Chondrocyte (in vitro differentiated cells): ENCODE measurements around the gene PRPF6. TPM values are rescaled to one million over a fixed set of nuclear protein-coding genes. Genes with fewer than 3 reads are reported as not detected.
"Not testable (repeated sequence)": the region's sequence is repeated elsewhere in the genome, so short reads cannot be mapped to it uniquely, and the experiment has no call there.

Source experiments
- DNase-seq: peaks from one replicate; pipeline ENCODE4 v3.0.0; 2021; ENCODE audit warnings: mixed read lengths, low spot score
- H3K27ac Mint-ChIP-seq: one replicate; pipeline ENCODE4 v1.8.0; 2021; ENCODE audit warnings: mild to moderate bottlenecking, moderate library complexity, mixed read lengths; ENCODE audit not compliant: unreplicated experiment
- H3K27me3 Mint-ChIP-seq: 2 replicates; pipeline ENCODE4 v1.8.0; 2021; ENCODE audit warnings: low read depth, mixed read lengths
- H3K36me3 Mint-ChIP-seq: 2 replicates; pipeline ENCODE4 v1.8.0; 2021; ENCODE audit warnings: low read depth, mixed read lengths
- H3K4me1 Mint-ChIP-seq: 2 replicates; pipeline ENCODE4 v1.8.0; 2021; ENCODE audit warnings: low read depth, mild to moderate bottlenecking, mixed read lengths
- H3K4me3 Mint-ChIP-seq: one replicate; pipeline ENCODE4 v1.8.0; 2021; ENCODE audit warnings: mild to moderate bottlenecking, moderate library complexity, mixed read lengths; ENCODE audit not compliant: unreplicated experiment
- H3K9me3 Mint-ChIP-seq: 2 replicates; pipeline ENCODE4 v1.8.0; 2021; ENCODE audit warnings: low read depth, mixed read lengths
- CTCF ChIP-seq: fragments of 200-600 bp; sonication (generic); IDR thresholded peaks from 2 replicates; pipeline ENCODE4 v1.5.0; 2021; ENCODE audit warnings: antibody characterized with exemption, mild to moderate bottlenecking, moderate library complexity
- total RNA-seq: library from RNA; stranded (reverse); gene quantifications from 3 replicates; pipeline ENCODE4 v1.2.1, GENCODE V29; 2021

PRPF6 gene
- total RNA-seq, 1 donor from 2014 or later: 49.0 TPM

- no peak for TF ChIP-seq CTCF
- Mint-ChIP-seq H3K4me3 (peak overlapping the region; percentile 80), H3K27ac (peak overlapping the region; percentile 93), H3K9me3 (no peaks in the 10 kb centered on the region), H3K27me3 (no peaks in the 10 kb centered on the region), H3K4me1 (peaks cover 37% of the 10 kb centered on the region), H3K36me3 (peaks cover 4% of the 10 kb centered on the region)
- DNase-seq: no peak
These were observed 23.1 kb upstream of the PRPF6 start for GRCh38 chr20:63957690-63958441.

DNA sequence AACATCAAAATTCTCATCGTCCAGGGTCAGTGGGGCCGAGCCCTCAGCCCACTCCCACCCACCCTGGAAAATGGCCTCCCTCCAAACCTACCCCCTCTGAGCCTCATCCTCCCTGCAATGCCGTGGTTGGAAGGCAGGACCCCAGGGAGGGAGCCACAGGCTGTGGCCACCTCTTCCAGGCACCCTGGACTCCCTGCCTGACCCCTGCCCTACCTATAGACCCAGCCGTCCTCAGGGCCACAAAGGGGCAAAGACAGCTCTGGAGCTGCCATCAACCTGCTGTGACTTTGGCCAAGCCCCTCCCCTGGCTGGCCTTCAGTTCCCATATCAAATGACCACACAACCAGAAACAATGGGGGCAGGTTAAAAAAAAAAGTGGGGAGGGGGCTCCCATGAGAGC lies 22.5 kb upstream of the PRPF6 start:
- H3K9me3 Mint-ChIP-seq: no peaks in the 10 kb centered on the region
- DNase-seq: no peak
- peaks cover 33% of the 10 kb centered on the region for H3K4me1 Mint-ChIP-seq
- peaks cover 4% of the 10 kb centered on the region for H3K36me3 Mint-ChIP-seq
- H3K27me3 Mint-ChIP-seq: no peaks in the 10 kb centered on the region
- no peak overlapping the region for H3K27ac Mint-ChIP-seq
- H3K4me3 Mint-ChIP-seq: no peak overlapping the region
- TF ChIP-seq CTCF: no peak

GRCh38 chr20:63958964-63959698 lies 21.8 kb upstream of the PRPF6 start:
- H3K9me3 Mint-ChIP-seq: no peaks in the 10 kb centered on the region
- no peak overlapping the region for H3K27ac Mint-ChIP-seq
- no peak for TF ChIP-seq CTCF
- H3K27me3 Mint-ChIP-seq: no peaks in the 10 kb centered on the region
- H3K4me1 Mint-ChIP-seq: peaks cover 27% of the 10 kb centered on the region
- no peak overlapping the region for H3K4me3 Mint-ChIP-seq
- H3K36me3 Mint-ChIP-seq: peaks cover 4% of the 10 kb centered on the region
- no peak for DNase-seq

- no peak for TF ChIP-seq CTCF
- H3K9me3 Mint-ChIP-seq: no peaks in the 10 kb centered on the region
- no peak for DNase-seq
- H3K36me3 Mint-ChIP-seq: peaks cover 4% of the 10 kb centered on the region
- no peak overlapping the region for H3K4me3 Mint-ChIP-seq
- H3K4me1 Mint-ChIP-seq: peaks cover 21% of the 10 kb centered on the region
- H3K27me3 Mint-ChIP-seq: no peaks in the 10 kb centered on the region
- H3K27ac Mint-ChIP-seq: no peak overlapping the region
These were observed 21.2 kb upstream of the PRPF6 start for GRCh38 chr20:63959699-63960075.

- not testable (repeated sequence) for H3K27ac Mint-ChIP-seq, H3K27me3 Mint-ChIP-seq, DNase-seq, H3K36me3 Mint-ChIP-seq, H3K9me3 Mint-ChIP-seq, H3K4me3 Mint-ChIP-seq
- H3K4me1 Mint-ChIP-seq: peaks cover 15% of the 10 kb centered on the region
These were observed 20.0 kb upstream of the PRPF6 start for GRCh38 chr20:63960654-63961621.
